Fibroblast of skin of left biceps (primary cell): ENCODE measurements around the gene EDC3.
"Not testable (repeated sequence)": the region's sequence is repeated elsewhere in the genome, so short reads cannot be mapped to it uniquely, and the experiment has no call there.

Source experiments
- DNase-seq, 2 experiments: peaks; one replicate each; pipeline ENCODE4 v3.0.0-alpha.2; 2013; ENCODE audit warnings: low read depth in 2 of 2

EDC3 gene

GRCh38 chr15:74648051-74648842, 47.6 kb downstream of the EDC3 start:
- no peak for DNase-seq

GRCh38 chr15:74646480-74646879, 49.3 kb downstream of the EDC3 start:
- no peak for DNase-seq

GRCh38 chr15:74643665-74644204, 52.1 kb downstream of the EDC3 start:
- DNase-seq = no peak

DNA sequence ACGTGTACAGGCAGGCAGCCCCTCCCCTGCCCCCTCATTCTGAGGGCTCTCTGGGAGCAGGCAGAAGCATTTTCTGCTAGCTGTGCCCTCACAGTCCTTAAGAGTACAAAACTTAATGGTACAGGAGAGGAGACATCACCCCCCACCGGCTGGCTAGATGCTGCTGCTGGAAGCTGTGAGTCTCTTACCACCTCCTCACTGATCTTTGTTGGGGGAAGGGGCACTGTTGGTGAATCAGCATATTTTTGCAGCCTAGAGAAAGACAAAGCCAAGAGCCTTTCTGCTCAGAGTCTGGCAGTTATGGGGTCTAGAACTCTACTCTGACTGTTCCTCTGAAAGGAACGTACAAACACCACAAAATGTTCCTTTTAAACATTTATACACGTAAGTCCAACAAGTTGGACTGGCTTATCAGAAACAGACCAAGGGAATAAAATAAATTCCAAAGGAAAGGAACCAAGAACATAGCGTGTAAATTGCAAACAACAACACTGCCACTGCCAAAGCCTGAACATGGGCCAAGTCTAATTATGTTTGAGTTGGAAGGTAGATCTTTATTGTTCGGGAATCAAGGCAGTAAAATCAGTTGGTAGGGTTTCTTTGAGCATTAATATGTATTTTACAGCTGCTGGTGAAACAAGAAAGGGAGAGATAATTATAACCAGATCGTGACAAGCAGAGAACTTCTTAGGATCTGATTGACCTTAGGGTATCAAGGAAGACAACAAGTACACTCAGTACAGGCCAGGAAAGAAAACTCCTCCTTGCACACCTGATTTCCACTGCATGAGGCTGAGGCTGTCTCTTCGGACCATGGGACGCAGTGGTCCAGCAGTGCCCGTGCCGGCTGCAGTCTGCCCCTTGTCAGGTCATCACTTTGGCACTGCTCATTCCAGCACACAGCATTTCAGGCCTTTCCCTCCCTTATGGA, 52.8 kb downstream of the EDC3 start:
- DNase-seq = peak in 1 of 2 experiments; percentile 24

GRCh38 chr15:74642348-74642733, 53.5 kb downstream of the EDC3 start:
- DNase-seq = no peak

DNA sequence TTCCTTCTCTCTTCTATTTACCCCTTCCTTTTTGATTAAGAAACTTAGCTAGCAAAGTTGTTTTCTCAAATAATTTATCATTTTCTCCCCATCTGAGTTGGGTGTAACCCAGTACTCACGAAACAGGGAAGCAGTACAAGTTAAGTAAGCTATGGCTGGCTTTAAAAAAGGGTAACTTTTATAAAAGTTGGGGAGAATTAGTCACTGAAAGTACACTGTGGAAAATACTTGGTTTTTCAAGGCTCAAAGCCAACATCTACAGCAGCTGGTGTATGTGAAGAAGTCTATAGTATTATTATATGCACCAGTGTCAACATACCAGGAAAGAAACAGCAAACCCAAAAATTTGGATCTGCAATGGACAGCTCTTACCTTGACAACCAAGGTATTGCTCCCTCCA, 54.7 kb downstream of the EDC3 start:
- DNase-seq = no peak

DNA sequence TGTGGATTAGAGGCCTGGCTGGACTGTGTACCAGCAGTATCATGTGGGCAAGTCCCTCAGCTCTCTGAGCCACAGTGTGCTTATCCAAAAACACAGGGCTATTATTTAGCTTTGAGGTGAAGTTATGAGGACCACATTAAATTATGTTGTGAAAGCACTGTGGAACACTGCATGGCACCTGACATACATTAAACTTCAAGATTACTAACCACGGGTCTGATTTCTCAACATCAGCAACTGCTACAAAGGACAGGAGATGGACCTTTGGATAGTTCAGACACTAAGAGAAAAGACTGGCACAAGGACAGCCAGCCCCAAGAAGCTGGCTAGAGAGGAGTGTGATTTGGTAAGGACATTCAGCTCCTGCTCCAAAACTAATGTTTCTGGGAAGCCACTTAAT, 58.8 kb downstream of the EDC3 start:
- DNase-seq = no peak

DNA sequence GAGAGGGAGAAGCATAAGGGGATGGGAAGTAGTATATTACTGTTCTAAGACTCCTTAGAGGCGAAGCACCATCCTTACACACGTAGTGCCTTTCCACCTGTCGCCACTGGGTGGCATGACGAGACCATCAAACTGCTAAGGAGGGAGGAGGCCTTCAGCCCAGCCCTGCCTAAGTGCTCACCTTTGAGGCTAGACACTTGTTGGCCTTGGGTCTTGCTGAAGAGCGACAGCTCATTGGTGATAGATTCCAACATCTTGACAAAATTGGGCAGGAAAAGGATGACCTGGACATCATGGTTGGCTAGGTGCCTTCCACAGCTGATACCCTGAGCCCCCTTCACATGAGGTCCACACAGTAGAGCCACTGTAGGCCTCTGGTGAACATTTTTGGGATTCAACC, 60.6 kb downstream of the EDC3 start:
- no peak for DNase-seq

DNA sequence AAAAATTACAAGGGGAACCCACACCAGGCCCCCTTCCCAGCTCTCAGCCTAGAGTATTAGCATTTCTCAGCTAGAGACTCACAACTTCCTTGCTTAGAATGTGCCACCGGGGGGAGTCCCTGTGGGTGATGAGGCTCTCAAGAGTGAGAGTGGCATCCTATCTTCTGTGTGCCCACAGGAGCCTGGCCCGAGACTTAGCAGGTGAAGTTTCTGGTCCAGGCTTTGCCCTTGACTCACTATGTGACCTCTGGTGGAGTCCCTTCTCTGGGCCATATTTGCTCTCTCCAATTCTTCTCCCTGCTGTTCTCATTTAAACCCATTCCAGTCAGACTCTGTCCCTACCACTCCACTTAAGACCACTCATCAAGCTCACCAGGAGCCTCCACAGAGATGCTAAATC, 62.0 kb downstream of the EDC3 start:
- no peak for DNase-seq

DNA sequence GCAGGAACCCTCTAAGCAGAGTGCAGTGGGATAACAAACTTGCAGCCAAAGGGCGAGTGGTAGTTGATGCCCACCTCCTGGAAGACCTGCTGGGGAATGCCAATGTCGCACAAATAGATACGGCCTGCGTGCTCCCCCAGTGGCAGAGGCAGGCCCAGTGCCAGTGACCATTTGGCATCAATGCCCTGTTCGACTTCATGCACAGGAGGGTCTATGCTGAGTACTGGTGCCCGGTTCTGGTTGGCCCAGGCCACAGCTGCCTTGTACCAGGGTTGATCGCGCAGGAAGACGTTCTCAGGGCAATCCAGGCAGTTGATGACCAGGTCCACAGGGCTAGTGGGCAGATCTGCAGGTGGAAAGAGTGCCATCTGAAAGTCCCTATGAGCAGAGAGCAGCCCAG, 63.2 kb downstream of the EDC3 start:
- DNase-seq = no peak

DNA sequence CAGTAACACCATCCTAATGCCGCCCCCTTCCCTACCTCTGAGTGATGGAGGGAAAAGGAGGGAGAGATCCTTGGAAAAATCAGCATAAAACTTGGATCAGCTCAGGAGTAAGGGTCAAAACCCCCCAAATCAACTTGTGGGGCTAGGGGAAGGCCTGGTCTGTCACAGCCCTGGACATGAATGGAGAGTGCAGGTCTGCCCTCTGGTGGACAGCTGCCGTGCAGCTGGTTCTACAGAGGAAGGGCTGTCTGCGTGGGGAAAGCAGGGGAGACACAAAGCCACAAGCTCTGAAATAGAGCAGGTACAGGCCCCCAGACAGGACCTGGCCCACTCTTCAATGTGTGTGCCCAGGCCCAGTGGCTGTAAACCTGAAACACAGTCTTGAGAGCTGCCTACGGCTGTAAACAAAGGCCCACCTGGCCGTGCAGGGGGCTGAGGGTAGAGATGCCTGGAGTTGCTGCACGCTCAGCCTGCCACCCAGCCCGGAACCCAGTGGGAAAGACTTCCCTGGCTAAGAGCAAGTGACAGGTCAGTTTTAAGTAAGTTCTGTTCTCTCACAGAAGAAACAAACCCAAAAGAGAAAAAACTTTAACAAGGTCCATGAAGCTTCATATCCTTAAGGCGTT, 63.8 kb downstream of the EDC3 start:
- no peak for DNase-seq

- DNase-seq = no peak
Observed at GRCh38 chr15:74631408-74631807, 64.4 kb downstream of the EDC3 start.

- DNase-seq = no peak
Observed at GRCh38 chr15:74631087-74631385, 64.8 kb downstream of the EDC3 start.

- DNase-seq = no peak
Observed at GRCh38 chr15:74630284-74631086, 65.3 kb downstream of the EDC3 start.

DNA sequence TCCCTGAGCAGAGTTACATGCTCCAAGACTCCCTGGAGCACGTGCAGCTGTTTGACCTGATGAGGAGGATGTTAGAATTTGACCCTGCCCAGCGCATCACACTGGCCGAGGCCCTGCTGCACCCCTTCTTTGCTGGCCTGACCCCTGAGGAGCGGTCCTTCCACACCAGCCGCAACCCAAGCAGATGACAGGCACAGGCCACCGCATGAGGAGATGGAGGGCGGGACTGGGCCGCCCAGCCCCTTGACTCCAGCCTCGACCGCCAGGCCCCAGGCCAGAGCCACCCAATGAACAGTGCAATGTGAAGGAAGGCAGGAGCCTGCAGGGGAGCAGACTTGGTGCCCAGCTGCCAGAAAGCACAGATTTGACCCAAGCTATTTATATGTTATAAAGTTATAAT, 66.1 kb downstream of the EDC3 start:
- DNase-seq = not testable (repeated sequence)

DNA sequence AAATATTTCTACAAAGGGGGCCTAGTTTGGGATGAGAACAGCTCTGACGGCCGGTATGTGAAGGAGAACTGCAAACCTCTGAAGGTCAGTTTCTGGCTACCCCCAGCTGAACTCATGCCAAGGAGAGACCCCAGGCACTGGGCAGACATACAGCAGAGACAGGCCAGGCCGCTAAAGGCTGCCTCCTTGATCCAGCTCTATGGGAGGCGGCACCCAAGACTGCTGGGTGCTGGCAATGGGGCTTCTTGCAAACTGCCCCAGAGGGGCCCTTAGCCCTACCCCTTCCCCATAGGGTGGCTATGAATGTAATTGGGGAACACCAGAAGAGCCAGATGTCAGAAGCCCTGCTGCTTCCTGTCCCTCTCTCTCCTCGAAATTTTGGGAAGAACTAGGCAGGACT, 66.9 kb downstream of the EDC3 start:
- DNase-seq = no peak

- no peak for DNase-seq
Observed at GRCh38 chr15:74628199-74628598, 67.6 kb downstream of the EDC3 start.

- DNase-seq = no peak
Observed at GRCh38 chr15:74627766-74628165, 68.1 kb downstream of the EDC3 start.

DNA sequence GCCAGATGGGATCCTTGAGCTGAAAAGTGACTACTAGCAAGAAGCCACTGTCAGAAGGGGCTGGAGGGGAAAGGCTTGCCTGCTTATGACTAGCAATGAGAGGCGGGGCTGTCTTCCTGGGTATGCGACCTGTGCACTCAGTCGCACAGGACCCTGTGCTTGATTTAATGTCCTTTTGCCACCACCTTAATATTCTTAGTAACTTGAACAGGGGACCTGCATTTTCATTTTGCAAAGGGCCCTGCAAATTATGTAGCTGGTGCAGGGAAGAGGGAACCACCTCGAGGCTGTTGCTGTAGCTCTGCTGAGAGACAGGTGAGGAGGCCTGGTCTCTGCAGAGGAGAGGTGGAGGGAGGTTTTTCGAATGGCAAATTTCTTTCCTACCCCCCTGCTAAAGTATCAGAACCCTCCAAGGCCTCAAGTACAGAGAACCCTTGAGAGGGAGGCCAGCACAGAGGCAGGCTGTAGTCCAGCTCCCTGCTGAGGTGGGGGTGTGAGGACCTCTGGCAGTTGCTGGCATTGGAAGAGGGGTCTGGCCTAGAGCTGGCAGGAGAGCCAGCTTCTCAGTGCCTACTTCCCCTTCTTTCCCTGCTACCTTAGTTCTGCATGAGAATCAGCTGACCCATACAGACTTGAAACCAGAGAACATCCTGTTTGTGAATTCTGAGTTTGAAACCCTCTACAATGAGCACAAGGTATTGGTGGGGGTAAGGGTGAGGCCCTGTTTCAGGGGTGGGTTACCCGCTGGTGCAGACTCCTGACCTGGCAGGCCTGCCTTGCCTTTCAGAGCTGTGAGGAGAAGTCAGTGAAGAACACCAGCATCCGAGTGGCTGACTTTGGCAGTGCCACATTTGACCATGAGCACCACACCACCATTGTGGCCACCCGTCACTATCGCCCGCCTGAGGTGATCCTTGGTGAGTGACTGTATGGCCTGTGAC, 68.8 kb downstream of the EDC3 start:
- DNase-seq = no peak

DNA sequence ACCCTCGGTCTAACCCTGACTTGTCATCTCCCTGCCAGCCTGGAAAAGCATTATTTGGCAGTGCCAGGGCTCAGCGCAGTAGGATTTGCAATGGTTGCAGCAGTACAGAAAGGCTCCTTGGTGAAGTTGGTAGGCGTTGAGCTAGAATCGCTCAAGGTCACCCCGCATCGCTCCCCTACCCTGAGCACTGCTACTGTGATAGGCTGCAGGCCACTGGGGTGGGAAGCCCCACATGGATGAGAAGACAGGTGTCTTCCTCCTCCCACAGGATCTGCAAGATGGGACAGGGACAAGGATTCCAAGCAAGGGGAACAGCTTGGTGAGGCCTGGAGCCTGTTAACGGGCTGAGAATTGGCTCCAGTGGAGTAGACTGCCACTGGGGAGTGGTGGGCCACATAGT, 69.5 kb downstream of the EDC3 start:
- no peak for DNase-seq
